GM18909 (cell line): Measurements from ENCODE around the gene SYNJ2.

Source experiments
- ATAC-seq: cut with Tn5 transposase; IDR thresholded peaks from one replicate; pipeline ENCODE4 v1.9.1; 2021; ENCODE audit warnings: mild to moderate bottlenecking; ENCODE audit not compliant: unreplicated experiment, poor library complexity

SYNJ2 gene

DNA sequence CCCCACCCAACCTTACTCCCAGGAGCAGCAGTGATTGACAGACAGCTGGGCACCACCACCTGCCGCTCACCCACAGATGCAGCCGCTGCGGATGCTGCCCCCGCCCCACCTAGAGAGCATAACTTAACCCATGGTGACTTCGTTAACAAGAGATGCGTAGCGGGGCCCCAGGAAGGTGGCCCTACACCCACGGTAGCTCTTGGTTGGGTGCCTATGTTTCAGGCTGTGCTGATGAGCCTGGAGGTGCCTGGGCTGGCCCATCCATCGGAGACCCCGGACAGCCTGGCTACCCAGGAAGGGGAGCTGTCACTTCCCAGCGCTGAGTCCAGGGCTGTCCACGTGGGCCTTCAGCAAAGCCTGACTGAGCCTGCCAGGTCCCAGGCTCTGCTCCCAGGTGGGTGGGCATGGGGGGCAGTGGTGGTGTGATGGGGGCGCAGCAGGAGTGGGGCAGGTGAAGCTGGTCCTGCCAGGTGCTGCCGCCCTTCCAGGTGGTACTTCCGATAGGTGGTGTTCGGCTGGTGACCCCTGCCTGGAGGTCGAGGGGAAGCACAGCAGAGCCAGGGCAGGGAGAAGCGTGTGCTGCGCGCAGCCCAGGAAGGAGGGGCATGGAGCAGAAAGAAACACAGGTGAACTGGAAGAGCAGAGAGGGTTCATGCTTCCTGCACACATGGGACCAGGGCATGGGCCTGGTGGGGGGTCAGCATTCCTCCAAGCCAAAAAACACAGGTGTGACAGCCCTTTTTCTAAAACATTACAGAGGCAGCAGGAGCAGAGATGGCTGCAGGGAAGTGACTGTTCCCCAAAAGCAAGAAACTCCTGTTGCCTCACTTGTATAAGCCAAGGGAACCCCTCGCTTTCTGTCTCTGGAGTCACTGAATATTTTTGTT lies 56.9 kb downstream of the SYNJ2 start:
- no peak for ATAC-seq

DNA sequence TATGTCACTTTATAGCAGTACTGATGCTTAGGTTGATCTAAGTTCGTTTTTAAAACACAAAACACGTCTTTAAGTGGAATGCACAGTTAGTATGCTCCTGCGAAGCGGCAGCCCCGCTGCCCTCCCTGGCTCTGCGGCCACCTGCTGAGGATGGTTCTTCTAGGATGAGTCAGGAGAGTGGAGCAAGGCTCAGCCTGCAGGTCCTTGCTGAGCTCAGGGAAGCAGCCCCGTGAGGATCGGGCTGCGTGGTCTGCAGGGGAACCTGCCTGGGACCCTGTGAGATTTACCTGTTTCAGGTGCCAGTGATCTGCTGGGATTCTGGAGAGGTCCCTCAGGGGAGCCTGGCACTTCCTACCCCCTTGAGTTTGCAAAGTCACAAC lies 57.5 kb downstream of the SYNJ2 start:
- ATAC-seq = no peak

DNA sequence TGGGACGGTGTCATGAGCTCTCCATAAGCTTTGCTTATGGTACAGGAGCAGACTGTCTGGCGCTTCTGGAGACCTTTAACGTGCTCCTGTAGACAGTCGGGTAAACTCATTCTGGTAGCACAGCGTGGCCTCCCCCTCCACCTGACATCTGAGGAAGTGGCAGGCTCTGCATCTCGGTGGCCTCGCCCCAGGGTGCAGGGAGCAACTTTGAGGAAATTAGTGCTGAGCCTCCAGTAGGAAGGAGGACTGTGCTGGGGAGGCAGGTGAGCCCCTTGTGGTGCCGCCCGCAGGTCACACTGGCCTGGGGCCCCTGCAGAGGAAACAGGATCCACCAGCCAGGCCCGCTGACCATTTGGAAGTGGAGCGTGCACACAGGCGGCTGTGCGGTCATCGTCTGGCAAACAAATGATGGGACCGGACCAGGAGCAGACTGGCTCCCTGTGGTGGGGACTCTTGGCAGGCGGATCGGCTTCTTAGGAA lies 57.9 kb downstream of the SYNJ2 start:
- ATAC-seq = no peak

DNA sequence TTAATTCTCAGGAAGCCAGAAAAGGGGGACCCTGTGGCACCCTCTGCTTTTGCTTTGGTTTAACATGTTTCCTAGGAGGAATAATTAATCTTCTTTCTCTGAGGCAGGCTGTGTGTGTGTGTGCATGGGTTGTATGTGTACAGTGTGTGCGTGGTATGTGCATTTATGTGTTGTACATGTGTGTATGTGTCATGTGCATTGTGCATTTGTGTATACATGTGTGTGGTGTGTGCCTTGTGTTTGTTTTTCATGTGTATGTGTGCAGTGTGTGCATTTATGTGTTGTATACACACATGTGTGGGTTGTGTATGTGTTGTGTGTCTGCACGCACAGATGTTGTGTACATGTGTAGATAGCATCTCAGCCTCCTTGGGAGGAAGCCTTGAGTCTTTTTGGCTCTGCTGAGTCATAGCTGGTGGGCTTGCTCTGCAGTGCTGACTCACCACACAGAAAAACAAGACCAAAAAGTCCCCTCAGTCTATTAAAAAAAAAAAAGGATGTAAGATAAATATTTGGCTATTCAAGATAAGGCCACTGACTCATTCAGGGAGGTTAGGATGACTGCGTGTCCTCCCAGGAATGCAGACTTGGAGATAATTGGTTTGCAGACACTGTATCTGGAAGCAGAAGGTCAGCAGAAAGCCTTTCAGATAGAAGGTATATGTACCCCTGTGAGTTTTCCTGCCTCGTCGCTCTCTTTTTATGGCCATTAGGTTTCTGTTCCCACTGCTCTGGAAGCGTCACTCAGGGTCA lies 58.6 kb downstream of the SYNJ2 start:
- ATAC-seq = peak; percentile 51

DNA sequence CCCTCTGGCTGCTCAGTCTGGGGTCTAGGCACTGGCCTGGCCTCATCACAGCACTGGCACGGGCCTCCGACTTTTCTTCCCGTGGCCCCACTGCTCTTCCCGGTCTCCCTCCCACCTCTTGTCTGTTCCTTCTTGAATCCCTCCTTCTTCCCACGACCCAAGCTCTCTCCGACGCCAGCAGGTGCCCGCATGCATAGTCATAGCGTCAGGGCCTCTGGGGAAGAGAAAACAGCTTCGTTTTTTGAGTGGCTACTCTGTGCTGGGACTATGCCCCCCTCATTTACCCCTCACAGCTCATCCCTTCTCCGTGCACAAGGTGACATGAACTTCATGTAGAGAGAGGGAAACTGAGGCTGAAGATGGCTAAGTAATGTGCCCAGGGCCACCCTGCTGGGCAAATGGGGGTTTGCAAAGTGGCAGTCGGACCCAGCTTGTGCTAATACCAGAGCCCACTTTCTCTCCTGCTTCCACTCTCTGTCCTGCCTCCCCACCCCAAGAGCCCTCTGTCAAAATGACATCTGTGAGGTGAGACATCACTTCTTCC lies 59.2 kb downstream of the SYNJ2 start:
- no peak for ATAC-seq

DNA sequence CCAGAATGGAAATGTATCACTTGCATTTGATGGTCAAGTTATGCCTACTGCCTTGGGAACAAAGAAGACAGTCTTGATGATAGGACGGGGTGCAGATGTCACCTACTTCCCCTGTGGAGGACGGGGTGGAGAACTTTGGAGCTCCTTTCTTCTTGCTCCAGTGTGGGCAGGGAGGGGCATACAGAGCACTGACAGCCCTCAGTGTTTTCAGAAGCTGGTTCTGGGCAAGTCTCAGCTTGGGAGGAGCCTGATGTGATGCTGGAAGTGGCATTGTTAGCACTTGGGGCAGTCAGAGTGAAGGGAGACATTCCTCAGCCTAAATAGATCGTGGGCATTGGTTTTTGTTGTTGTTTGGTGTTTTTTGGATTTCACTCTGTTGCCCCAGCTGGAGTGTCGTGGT lies 59.7 kb downstream of the SYNJ2 start:
- ATAC-seq = no peak

DNA sequence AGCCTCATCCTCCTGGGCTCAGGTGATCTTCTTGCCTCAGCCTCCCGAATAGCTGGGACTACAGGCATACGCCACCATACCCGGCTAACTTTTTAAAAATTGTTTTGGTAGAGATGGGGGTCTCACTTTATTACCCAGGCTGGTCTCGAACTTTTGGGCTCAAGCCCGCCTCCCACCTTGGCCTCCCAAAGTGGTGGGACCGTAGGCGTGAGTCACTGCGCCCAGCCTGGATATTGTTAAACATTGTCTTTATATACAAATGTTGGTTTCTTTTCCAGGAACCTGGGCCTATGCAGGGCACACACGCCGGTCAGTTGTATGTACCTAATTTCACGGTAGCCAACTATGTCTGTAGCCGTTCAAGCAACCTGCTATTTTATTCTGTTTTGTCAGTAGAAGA lies 60.1 kb downstream of the SYNJ2 start:
- no peak for ATAC-seq

DNA sequence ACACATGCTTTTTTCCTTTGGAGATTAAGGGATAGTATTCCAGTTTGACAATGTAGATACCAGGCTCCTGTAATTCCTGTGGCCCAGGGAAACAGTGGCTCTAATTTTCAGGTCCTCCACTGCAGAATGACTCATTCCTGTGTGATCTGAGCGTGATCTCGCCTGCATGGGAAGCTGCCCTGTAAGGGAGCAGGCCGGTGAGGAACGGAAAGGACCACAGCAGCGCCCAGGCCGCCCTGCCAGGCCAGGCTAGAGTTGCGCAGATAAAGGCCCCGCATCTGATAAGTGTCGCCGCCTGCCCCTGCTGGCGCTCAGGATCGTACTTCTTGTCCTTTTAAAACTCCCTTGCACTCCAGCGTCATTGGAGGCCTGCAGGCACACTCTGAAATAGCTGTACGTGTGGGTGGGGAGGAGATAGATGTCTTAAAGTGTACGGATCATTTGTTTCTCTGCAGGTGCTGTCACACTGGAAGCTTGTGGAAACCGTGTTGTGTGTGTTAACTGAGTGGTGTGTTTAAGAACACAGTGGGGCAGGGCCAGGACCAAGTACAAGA lies 60.7 kb downstream of the SYNJ2 start:
- no peak for ATAC-seq

DNA sequence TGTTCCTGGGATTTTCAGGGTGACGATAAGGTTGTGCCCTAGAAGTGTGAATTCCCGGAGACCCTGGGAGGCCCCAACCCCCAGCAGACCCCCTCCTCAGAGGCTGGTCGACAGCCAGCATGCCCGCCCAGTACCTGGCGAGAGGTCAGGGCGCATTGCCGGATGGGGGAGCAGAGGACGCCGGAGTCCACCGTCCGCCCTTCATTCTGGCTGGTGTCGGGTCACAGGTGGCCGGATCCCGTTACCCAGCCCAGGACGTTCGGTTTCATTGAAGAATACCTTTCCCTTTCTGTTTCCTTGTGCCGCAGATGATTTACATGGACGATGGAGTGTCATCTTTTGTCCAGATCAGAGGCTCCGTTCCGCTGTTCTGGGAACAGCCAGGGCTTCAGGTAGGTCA lies 61.3 kb downstream of the SYNJ2 start:
- ATAC-seq = no peak

DNA sequence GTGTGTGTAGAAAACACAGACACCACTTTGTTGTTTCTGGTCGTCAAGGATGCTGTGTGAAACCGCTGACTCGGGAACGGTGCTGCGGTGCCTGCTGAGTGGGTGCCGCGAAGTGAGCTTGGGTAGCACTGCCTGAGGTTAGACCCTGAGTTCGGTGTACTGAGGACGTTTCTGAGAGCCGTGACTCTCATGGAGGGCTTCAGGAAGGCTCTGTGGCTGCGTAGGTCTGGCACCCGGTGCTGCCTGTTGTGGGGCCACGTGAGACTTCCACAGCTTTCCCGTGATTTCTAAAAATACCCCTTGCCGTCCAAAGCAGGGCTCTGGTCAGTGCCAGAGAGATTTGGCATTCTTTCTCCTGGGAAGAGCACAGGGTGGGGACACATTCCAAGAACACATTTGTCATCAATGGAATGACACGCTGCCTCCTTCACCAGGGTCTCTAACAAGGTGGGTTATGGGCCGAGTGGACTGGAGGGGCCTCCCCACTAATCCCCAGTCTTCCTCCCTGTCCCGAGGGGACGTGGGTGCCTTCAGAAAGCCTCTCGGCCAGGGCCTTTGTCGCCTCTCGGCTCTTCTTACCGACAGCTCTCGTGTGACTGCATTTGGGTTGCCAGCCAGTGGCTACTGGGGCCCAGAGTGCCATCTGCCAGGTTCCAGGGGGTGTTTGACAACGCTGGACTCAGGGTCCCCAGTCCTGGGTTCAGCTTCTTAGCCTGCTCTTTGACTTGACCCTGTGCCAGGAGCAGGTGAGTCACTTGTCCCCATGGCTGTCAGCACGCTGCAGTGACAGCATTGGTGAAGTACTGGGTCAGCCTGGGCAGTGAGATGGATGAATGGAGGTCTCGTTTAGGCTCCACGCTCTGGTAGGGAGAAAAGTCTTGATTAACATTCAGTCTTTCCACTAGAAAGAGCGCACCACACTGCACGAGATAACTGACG lies 62.2 kb downstream of the SYNJ2 start:
- no peak for ATAC-seq

DNA sequence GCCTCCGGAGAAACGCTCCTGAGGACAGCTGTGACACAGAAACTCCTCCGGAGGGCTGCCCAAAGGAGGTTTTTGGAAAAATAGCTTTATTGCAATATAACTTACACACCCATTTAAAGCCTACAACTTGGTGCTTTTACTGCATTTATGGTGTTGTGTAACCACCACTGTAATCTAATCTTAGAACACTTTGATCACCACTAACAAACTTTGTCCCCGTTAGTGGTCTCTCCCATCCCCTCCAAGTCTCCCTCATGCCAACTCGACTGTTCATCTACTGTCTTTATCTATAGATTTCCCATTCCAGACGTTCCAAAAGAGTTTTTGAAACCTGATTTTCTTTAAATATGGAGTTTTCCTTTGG lies 62.8 kb downstream of the SYNJ2 start:
- no peak for ATAC-seq

DNA sequence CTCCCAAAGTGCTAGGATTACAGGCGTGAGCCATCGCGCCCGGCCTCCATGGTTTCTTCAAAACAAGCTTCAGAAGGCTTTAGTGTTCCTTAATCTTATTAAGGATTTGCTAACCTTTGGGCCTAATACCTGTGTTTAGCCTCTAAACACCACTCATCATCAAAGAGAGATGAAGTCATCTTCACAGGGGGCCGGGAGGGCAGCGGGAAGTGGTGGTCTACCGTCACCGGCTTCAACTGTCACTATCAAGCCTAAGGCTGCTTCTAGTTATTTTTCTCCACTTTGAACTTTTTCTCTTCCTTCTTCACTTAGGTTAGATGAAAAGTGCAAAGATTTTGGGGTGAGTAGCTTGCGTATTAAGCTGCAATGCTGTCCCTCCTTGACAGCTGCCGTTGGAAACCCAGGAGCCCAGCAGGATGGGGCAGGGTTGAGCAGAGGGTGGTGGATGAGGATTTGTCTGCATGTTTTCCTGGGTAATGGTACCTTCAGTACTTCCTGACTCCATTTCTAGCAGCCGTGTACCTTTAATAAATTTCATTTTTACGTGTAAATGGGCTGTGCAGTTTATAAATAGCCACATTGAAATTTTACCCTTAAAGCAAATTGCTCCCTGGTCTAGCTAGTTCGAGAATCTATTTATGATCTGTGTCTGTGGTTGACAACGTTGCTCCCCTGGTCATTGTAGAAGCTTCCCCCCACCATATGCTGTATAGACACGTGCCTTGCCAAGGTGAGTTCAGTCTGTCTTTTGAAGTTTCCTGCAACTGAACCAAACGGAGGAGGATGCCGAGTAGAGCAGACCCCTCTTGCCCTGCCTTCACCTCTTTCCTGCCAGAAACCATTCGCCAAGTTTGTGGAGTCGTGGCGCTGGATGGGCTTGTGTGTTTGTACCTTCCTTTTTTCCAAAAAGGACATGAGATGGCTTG lies 64.8 kb downstream of the SYNJ2 start:
- no peak for ATAC-seq

DNA sequence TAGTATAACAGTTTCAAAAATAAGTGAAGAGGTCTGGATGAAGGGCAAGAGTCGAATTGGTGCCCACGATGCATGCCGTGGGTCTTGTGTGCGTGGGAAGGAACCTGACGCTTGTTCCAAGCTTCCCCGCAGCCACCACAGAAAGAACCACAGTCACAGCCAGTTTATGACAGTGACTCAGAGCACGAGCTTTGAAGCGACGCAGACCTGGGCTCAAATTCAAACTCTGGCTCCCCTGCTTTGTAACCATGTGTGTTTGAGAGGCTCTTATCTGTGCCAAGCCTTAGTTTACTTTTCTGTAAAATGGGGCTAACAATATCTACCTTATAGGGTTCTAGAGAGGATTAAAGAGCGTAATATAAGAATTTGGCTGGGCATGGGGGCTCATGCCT lies 65.5 kb downstream of the SYNJ2 start:
- ATAC-seq = no peak

DNA sequence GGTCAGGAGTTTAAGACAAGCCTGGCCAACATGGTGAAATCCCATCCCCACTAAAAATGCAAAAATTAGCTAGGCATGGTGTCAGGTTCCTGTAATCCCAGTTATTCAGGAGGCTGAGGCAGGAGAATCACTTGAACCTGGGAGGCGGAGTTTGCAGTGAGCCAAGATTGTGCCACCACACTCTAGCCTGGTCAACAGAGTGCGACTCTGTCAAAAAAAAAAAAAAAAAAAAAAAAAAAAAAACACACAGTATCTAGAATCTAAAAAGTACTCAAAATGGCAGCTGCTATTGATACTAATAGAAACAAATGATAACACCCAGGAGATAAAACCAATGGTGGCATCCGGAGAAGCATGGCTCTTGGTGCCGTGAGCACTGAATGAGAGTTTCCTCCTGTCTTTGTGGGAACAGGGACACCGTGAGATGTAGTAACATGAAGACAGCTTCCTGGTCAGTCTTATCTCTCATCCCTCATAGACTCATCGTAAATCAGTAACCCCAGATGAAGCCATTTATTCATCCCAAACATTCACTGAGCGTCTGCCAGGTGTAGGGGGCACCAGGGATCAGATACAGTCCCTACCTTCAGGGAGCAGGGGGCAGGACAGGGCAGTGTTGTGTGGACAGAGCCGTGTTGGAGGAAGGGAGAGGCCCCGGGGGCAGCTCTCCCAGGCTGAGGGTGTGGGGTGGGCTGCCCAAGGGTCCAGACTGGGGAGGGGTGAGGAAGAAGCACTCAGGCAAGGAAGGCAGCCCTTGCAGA lies 66.1 kb downstream of the SYNJ2 start:
- ATAC-seq = no peak

DNA sequence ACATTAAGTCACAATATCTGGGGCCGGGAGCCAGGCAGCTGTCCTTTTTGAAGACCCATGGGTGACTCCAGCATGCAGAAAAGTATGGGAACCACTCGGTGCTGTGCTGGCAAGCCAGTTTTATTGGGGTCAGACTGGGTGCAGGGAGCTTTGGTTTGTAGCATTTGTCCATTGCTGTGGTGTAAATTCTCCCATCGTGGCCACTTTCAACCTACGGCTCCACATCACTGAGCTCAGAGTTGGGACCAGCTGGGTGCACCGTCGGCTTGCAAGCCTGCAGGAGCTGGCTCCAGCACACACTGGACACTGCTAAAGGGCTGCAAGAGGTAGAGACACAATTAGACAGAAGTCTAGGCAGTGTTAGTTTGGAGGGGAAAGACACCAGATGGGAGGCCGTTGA lies 66.9 kb downstream of the SYNJ2 start:
- ATAC-seq = no peak

DNA sequence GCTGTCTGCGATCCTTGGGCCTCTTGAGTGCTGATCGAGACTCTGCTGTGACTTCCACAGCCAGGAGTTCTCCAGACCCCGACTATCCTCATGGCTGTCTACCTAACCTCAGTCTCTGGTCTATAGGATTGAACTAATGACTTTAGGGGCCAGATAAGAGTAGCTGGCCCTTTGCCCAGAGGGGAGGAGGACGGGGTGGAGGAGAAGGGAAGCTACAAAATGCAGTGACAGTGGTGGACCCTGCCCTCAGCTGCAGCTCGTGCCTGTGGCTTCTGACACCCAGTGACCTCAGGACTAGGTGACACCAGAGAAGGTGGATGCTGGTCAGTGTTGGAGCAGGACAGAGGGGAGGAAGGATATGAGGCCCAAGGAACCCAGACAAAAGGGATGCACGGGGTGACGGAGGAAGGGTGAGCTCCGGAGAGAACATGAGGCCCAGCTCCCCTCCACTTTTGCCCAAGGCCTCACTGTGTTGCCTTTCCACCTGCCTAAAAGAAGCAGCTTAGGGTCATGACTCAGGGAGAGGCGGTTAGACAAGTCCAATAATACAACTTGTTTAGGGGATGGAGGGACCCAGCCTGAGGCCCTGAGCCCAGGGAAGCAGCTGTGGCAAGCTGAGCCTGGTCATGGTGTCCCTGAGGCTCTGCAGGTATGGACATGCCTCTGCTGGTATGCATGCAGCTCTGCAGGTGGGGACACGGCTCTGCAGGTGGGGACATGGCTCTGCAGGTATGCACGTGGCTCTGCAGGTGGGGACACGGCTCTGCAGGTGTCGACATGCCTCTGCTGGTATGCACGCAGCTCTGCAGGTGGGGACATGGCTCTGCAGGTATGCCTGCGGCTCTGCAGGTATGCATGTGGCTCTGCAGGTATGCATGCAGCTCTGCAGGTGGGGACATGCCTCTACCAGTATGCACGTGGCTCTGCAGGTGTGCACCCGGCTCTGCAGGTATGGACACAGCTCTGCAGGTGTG lies 67.7 kb downstream of the SYNJ2 start:
- no peak for ATAC-seq

DNA sequence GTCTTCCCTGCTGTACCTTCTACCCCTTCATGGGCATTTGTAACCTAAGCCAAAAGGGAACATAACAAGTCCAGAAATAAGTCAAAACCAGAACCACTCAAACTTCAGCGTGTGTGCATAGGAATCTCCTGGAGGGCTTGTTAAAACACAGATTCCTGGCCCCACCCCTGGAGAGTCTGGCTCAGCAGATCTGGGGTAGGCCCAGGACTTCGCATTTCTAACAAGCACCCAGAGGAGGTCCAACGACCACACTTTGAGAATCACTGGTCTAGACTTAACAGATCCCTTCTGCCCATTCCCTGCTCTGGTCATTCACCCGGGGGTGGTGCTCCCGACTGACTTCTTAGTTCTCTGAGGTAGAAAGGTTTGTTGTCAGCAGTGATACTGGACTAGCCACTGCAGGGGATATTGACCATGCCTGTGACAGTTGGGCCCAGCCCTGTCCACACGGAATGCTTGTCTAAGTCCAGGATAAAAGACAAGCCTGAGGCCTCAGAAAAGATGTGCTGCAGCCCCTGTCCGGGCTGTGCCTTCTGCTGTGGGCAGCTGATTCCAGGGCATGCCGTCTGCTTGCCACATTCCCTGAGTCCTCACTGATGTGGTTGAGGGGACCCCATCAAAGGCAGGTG lies 68.6 kb downstream of the SYNJ2 start:
- no peak for ATAC-seq
